Nephron (organoid): Measurements from ENCODE around the gene CARD11.

Experiments used
- H3K27ac Mint-ChIP-seq, 3 experiments: 2 replicates each; pipeline ENCODE4 v1.8.0; 2020; ENCODE audit warnings: mixed read lengths in 3 of 3, mild to moderate bottlenecking in 2 of 3, moderate library complexity in 1 of 3
- H3K27me3 Mint-ChIP-seq: 2 replicates; pipeline ENCODE4 v1.8.0; 2021; ENCODE audit warnings: low read depth, mild to moderate bottlenecking, moderate library complexity, mixed read lengths
- H3K36me3 Mint-ChIP-seq: 2 replicates; pipeline ENCODE4 v1.8.0; 2020; ENCODE audit warnings: low read depth, mixed read lengths
- H3K4me1 Mint-ChIP-seq: 2 replicates; pipeline ENCODE4 v1.8.0; 2020; ENCODE audit warnings: mixed read lengths
- H3K4me3 Mint-ChIP-seq, 3 experiments: 2 replicates each; pipeline ENCODE4 v1.8.0; 2020; ENCODE audit warnings: mild to moderate bottlenecking in 3 of 3, mixed read lengths in 3 of 3, moderate library complexity in 2 of 3
- H3K9me3 Mint-ChIP-seq: 2 replicates; pipeline ENCODE4 v1.8.0; 2020; ENCODE audit warnings: mixed read lengths
- CTCF ChIP-seq, 3 experiments: fragments of 200-600 bp; sonication (generic); IDR thresholded peaks; one replicate each; pipeline ENCODE4 v1.5.0; 2021; ENCODE audit warnings: antibody characterized with exemption in 3 of 3; ENCODE audit not compliant: unreplicated experiment in 3 of 3

Gene CARD11

GRCh38 chr7:3033136-3033535 is 10.5 kb downstream of the CARD11 start:
- Mint-ChIP-seq H3K9me3 (peaks cover 2% of the 10 kb centered on the region), H3K36me3 (no peaks in the 10 kb centered on the region), H3K27me3 (peaks cover 18% of the 10 kb centered on the region), H3K27ac (no peak overlapping the region), H3K4me1 (peaks cover 18% of the 10 kb centered on the region), H3K4me3 (no peak overlapping the region)
- no peak for TF ChIP-seq CTCF (IDR thresholded peaks at IDR 0.05; ENCODE audit: unreplicated experiment in 3 of 3)

- H3K4me1 Mint-ChIP-seq = peaks cover 20% of the 10 kb centered on the region
- H3K9me3 Mint-ChIP-seq = peaks cover 4% of the 10 kb centered on the region
- no peak overlapping the region for H3K4me3 Mint-ChIP-seq
- H3K27ac Mint-ChIP-seq = no peak overlapping the region
- H3K27me3 Mint-ChIP-seq = peaks cover 18% of the 10 kb centered on the region
- TF ChIP-seq CTCF (IDR thresholded peaks at IDR 0.05; ENCODE audit: unreplicated experiment in 3 of 3) = no peak
- no peaks in the 10 kb centered on the region for H3K36me3 Mint-ChIP-seq
These were observed 11.4 kb downstream of the CARD11 start for GRCh38 chr7:3032256-3032655.

- peaks cover 20% of the 10 kb centered on the region for H3K4me1 Mint-ChIP-seq
- no peaks in the 10 kb centered on the region for H3K36me3 Mint-ChIP-seq
- TF ChIP-seq CTCF (IDR thresholded peaks at IDR 0.05; ENCODE audit: unreplicated experiment in 3 of 3) = no peak
- H3K27ac Mint-ChIP-seq = no peak overlapping the region
- peaks cover 9% of the 10 kb centered on the region for H3K9me3 Mint-ChIP-seq
- H3K27me3 Mint-ChIP-seq = peaks cover 15% of the 10 kb centered on the region
- H3K4me3 Mint-ChIP-seq = no peak overlapping the region
These were observed 14.5 kb downstream of the CARD11 start for GRCh38 chr7:3029138-3029537.

GRCh38 chr7:3028758-3029093 is 14.9 kb downstream of the CARD11 start:
- no peak for TF ChIP-seq CTCF (IDR thresholded peaks at IDR 0.05; ENCODE audit: unreplicated experiment in 3 of 3)
- H3K27me3 Mint-ChIP-seq = peaks cover 15% of the 10 kb centered on the region
- no peaks in the 10 kb centered on the region for H3K36me3 Mint-ChIP-seq
- H3K4me3 Mint-ChIP-seq = no peak overlapping the region
- H3K4me1 Mint-ChIP-seq = peaks cover 20% of the 10 kb centered on the region
- peak overlapping the region in 1 of 3 experiments; percentile 8 for H3K27ac Mint-ChIP-seq
- H3K9me3 Mint-ChIP-seq = peaks cover 13% of the 10 kb centered on the region

- peaks cover 13% of the 10 kb centered on the region for H3K9me3 Mint-ChIP-seq
- peaks cover 15% of the 10 kb centered on the region for H3K4me1 Mint-ChIP-seq
- no peaks in the 10 kb centered on the region for H3K36me3 Mint-ChIP-seq
- no peak for TF ChIP-seq CTCF (IDR thresholded peaks at IDR 0.05; ENCODE audit: unreplicated experiment in 3 of 3)
- H3K27ac Mint-ChIP-seq = peak overlapping the region in 1 of 3 experiments; percentile 8
- peaks cover 15% of the 10 kb centered on the region for H3K27me3 Mint-ChIP-seq
- H3K4me3 Mint-ChIP-seq = no peak overlapping the region
These were observed 15.5 kb downstream of the CARD11 start for GRCh38 chr7:3028071-3028757.
